Type B pancreatic cell (in vitro differentiated cells): Measurements from ENCODE around the gene C1orf232. TPM values are rescaled to one million over a fixed set of nuclear protein-coding genes. Genes with fewer than 3 reads are reported as not detected.
A peak's percentile ranks its signal among the peaks of the same experiment; 100 is the strongest.

Experiments used
- DNase-seq: peaks from one replicate; pipeline ENCODE4 v3.0.0; 2021; ENCODE audit warnings: mixed read lengths; ENCODE audit not compliant: unreplicated experiment; ENCODE audit errors: extremely low spot score
- H3K27ac Mint-ChIP-seq: 2 replicates; pipeline ENCODE4 v1.8.0; 2021; ENCODE audit warnings: mild to moderate bottlenecking, mixed read lengths
- H3K27me3 Mint-ChIP-seq: 2 replicates; pipeline ENCODE4 v1.8.0; 2021; ENCODE audit warnings: mixed read lengths
- H3K36me3 Mint-ChIP-seq: 2 replicates; pipeline ENCODE4 v1.8.0; 2021; ENCODE audit warnings: mixed read lengths
- H3K4me1 Mint-ChIP-seq: one replicate; pipeline ENCODE4 v1.8.0; 2021; ENCODE audit warnings: mixed read lengths; ENCODE audit not compliant: unreplicated experiment
- H3K4me3 Mint-ChIP-seq: 2 replicates; pipeline ENCODE4 v1.8.0; 2021; ENCODE audit warnings: mild to moderate bottlenecking, mixed read lengths
- H3K9me3 Mint-ChIP-seq: 2 replicates; pipeline ENCODE4 v1.8.0; 2021; ENCODE audit warnings: mixed read lengths
- CTCF ChIP-seq: fragments of 200-600 bp; sonication (generic); conservative IDR thresholded peaks from 2 replicates; pipeline ENCODE4 v1.5.0; 2021; ENCODE audit warnings: antibody characterized with exemption, mild to moderate bottlenecking
- total RNA-seq: library from RNA; stranded (reverse); gene quantifications from 2 replicates; pipeline ENCODE4 v1.2.1, GENCODE V29; 2021; ENCODE audit warnings: low replicate concordance

The C1orf232 gene
- total RNA-seq, 1 donor from 2014 or later: 1.0 TPM

DNA sequence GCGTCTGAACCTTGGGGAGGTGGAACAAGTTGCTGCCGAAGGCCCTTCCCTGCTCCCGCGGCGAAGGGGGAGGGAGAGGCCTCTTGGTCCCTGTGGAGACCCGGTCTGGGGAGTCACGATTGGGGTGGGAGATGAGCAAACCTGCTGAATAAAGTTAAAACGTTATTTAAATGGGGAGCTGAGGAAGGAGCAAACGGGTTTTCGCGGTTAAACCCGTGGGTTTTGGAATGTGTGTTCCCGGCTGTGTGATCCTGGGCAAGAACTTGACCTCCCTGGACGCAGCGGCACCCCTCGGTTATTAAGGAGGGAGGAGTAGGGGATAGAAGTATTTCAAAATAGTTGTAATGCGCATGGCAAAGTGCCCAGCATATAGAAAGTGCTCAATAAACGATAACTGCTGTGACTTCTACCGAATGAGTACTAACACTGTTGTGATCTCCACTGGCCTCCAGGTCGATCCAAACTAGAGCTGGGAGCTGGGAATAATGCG is 6.5 kb downstream of the C1orf232 start:
- Mint-ChIP-seq H3K4me1 (peaks cover 32% of the 10 kb centered on the region), H3K36me3 (no peaks in the 10 kb centered on the region), H3K27me3 (peaks cover 10% of the 10 kb centered on the region), H3K4me3 (peak overlapping the region; percentile 77), H3K9me3 (no peaks in the 10 kb centered on the region), H3K27ac (peak overlapping the region; percentile 33)
- no peak for DNase-seq
- TF ChIP-seq CTCF: no peak

DNA sequence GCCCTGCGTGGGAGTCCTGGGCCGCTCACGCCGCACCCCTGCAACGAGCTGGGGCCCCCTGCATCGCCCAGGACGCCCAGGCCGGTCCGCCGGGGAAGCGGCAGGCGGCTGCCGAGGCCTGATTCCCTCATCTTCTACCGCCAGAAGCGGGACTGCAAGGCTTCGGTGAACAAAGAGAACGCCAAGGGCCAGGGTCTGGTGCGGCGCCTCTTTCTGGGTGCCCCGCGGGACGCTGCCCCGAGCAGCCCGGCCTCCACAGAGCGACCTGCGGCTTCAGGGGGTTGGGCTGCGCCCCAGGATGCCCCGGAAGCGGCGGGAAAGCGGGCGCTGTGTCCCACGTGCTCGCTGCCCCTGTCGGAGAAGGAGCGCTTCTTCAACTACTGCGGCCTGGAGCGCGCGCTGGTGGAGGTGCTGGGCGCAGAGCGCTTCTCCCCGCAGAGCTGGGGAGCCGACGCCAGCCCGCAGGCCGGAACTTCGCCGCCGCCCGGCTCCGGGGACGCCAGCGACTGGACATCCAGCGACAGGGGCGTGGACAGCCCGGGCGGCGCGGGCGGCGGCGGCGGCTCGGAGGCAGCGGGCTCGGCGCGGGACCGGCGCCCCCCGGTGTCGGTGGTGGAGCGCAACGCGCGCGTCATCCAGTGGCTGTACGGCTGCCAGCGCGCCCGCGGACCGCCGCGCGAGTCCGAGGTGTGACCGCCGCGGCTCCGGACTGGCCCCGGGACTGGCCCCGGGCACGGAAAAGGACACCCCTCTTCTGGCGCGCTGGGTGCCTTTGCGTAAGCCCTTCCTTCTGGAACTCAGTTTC is 7.1 kb downstream of the C1orf232 start:
- peak overlapping the region; percentile 33 for H3K27ac Mint-ChIP-seq
- H3K36me3 Mint-ChIP-seq: no peaks in the 10 kb centered on the region
- TF ChIP-seq CTCF: peak; percentile 55
- peaks cover 10% of the 10 kb centered on the region for H3K27me3 Mint-ChIP-seq
- H3K4me3 Mint-ChIP-seq: peak overlapping the region; percentile 77
- H3K4me1 Mint-ChIP-seq: peaks cover 32% of the 10 kb centered on the region
- H3K9me3 Mint-ChIP-seq: no peaks in the 10 kb centered on the region
- peak; percentile 80 for DNase-seq

DNA sequence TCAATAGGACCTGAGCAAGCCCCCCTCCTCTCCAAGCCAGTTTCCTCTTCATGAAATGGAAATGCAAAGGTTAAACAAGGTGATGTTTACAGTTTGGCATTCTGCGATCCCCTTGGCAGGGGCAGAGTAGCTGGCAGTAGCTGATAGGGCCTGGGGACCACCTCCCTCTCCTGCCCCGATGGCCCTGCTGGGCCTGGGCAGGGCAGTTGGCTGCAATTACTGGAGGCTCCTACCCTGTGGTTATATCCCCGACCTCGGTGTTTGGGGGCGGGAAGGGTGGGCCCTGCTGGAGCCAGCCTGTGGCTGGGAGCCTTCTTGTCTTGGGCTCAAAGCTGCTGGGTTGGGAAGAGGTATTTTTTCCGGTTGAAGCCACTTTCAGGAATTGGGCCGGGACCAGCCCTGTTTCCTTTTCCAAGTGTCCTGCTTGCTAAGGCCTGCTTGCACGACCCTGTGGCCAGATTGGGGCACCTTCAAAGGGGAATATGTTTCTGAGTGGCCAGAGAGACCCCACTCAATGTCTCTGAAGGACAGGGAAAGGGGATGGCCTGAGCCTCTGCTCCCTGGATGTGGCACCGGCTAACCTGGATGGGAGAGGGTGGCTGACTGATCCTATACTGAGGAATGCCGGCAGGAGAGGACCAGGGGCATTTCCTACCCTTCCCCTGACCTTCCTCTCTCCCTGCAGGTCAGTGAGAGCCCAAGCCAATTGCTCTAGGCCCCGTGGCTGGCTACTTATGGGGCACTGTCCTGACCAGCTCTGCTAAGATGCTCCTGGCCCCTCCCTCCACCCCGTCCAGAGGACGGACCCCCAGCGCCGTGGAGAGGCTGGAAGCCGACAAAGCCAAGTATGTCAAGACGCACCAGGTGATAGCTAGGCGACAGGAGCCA is 8.0 kb downstream of the C1orf232 start:
- H3K27ac Mint-ChIP-seq: no peak overlapping the region
- H3K4me1 Mint-ChIP-seq: peaks cover 35% of the 10 kb centered on the region
- no peak for DNase-seq
- H3K27me3 Mint-ChIP-seq: peaks cover 10% of the 10 kb centered on the region
- H3K36me3 Mint-ChIP-seq: no peaks in the 10 kb centered on the region
- H3K4me3 Mint-ChIP-seq: peak overlapping the region; percentile 77
- no peak for TF ChIP-seq CTCF
- no peaks in the 10 kb centered on the region for H3K9me3 Mint-ChIP-seq

- no peak for TF ChIP-seq CTCF
- DNase-seq: no peak
- H3K4me3 Mint-ChIP-seq: peak overlapping the region; percentile 80
- H3K4me1 Mint-ChIP-seq: peaks cover 37% of the 10 kb centered on the region
- no peaks in the 10 kb centered on the region for H3K9me3 Mint-ChIP-seq
- H3K27me3 Mint-ChIP-seq: peaks cover 10% of the 10 kb centered on the region
- H3K27ac Mint-ChIP-seq: no peak overlapping the region
- no peaks in the 10 kb centered on the region for H3K36me3 Mint-ChIP-seq
Observed at GRCh38 chr1:26159743-26160039, 9.1 kb downstream of the C1orf232 start.

DNA sequence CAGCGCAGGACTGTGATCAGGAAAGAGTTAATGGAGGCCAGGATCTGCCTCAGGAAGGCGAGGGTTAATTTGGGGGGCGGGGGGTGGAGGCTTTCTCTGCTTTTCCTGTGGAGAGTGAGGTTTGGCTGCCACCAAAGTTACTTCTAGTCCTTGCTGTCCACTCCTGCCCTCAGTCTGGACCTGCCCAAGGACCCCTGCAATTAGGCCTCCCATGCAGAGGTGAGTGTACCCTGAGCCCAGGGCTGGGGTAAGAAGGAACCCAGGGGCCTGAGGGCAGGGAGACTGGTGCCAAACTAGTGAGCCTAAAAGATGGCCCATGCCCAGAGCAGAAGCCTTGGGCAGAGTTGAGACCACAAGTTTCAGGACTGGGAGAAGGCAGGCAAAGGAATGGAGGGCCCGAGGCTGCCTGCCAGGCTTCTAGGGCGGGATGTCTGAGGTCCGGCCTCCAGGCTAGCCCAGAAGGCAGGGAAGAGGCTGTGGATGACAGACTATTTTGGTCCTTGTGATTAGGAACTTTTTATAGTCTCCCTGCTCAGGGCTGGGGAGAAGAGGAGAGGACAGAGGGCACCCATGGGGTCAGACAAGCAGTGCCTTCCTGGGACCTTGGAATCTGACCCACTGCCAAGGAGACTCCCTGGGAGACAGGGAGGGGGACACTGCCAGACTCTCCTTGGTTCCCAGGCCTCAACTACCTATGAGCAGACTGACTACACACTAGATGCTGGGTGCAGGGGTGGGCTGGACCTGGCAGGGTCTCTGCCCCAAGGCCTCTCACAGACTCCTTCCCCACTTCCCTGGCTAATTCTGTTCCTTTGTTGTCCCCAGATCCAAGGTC is 9.6 kb downstream of the C1orf232 start, which contains the start of gene FAM110D:
FAM110D (plus strand) TSS at position 172 of the 835 bp plus-strand sequence. CDS start 2,213 bp downstream, outside the sequence.
- Mint-ChIP-seq H3K4me1 (peaks cover 34% of the 10 kb centered on the region), H3K36me3 (no peaks in the 10 kb centered on the region), H3K27ac (no peak within 1 kb of the TSS), H3K4me3 (peak within 1 kb of the TSS; percentile 80), H3K27me3 (peaks cover 10% of the 10 kb centered on the region), H3K9me3 (no peaks in the 10 kb centered on the region)
- no peak for DNase-seq
- no peak for TF ChIP-seq CTCF
